SK-N-SH treated with all-trans-retinoic acid at 6 μM for 48 hours (cell line): Measurements from ENCODE around the gene PCDHGA7.

Source experiments
- ARNTL ChIP-seq: fragments of 450-650 bp; formaldehyde crosslinking; IDR thresholded peaks from 2 replicates; pipeline ENCODE4 v1.5.0; 2020; ENCODE audit warnings: low read depth, mild to moderate bottlenecking, moderate library complexity, borderline replicate concordance
- CREB5 ChIP-seq: fragments of 250-450 bp; sonication (Bioruptor Pico); IDR thresholded peaks from 2 replicates; pipeline ENCODE4 v1.5.1; 2020; ENCODE audit warnings: low read depth, mild to moderate bottlenecking, moderate library complexity
- CSRNP3 ChIP-seq: fragments of 250-450 bp; sonication (Bioruptor Pico); IDR thresholded peaks from 2 replicates; pipeline ENCODE4 v1.5.1; 2021; ENCODE audit warnings: mild to moderate bottlenecking, moderate library complexity
- ESRRG ChIP-seq: fragments of 250-450 bp; sonication (Bioruptor Pico); IDR thresholded peaks from 2 replicates; pipeline ENCODE4 v1.6.1; 2021; ENCODE audit warnings: mild to moderate bottlenecking
- PATZ1 ChIP-seq: fragments of 250-450 bp; sonication (Bioruptor Pico); IDR thresholded peaks from 2 replicates; pipeline ENCODE4 v1.8.0; 2020; ENCODE audit warnings: mild to moderate bottlenecking, moderate library complexity, borderline replicate concordance
- POU6F1 ChIP-seq: fragments of 250-450 bp; sonication (Bioruptor Pico); IDR thresholded peaks from 2 replicates; pipeline ENCODE4 v1.8.0; 2021; ENCODE audit warnings: low read depth, mild to moderate bottlenecking, moderate library complexity, borderline replicate concordance
- SNAI2 ChIP-seq: fragments of 250-450 bp; sonication (Bioruptor Pico); IDR thresholded peaks from 2 replicates; pipeline ENCODE4 v1.5.0; 2020; ENCODE audit warnings: mild to moderate bottlenecking, moderate library complexity
- TOX ChIP-seq: fragments of 250-450 bp; sonication (Bioruptor Pico); IDR thresholded peaks from 2 replicates; pipeline ENCODE4 v1.8.0; 2021; ENCODE audit warnings: mild to moderate bottlenecking, moderate library complexity, borderline replicate concordance
- TSHZ2 ChIP-seq: fragments of 250-450 bp; sonication (Bioruptor Pico); IDR thresholded peaks from 2 replicates; pipeline ENCODE4 v1.5.0; 2020; ENCODE audit warnings: mild to moderate bottlenecking, moderate library complexity
- ZFP3 ChIP-seq: fragments of 250-450 bp; sonication (Bioruptor Pico); IDR thresholded peaks from 2 replicates; pipeline ENCODE4 v1.5.0; 2020; ENCODE audit warnings: mild to moderate bottlenecking, moderate library complexity
- ZFP30 ChIP-seq: fragments of 450-650 bp; formaldehyde crosslinking; IDR thresholded peaks from 2 replicates; pipeline ENCODE4 v1.5.0; 2022; ENCODE audit warnings: mild to moderate bottlenecking, moderate library complexity
- ZNF8 ChIP-seq: fragments of 450-650 bp; formaldehyde crosslinking; IDR thresholded peaks from 2 replicates; pipeline ENCODE4 v1.5.0; 2020; ENCODE audit warnings: mild to moderate bottlenecking, moderate library complexity

GRCh38 chr5:141356950-141357349, 25.6 kb upstream of the PCDHGA7 start:
- TF ChIP-seq PATZ1 (CRISPR knock-in tag), result no peak
- TF ChIP-seq CREB5 (CRISPR knock-in tag), result no peak
- no peak for TF ChIP-seq TOX (CRISPR knock-in tag)
- no peak for TF ChIP-seq ESRRG
- TF ChIP-seq TSHZ2 (CRISPR knock-in tag), result no peak
- no peak for TF ChIP-seq CSRNP3 (CRISPR knock-in tag)
- no peak for TF ChIP-seq ZNF8 (CRISPR knock-in tag)
- TF ChIP-seq ZFP30 (CRISPR knock-in tag), result no peak
- TF ChIP-seq POU6F1 (CRISPR knock-in tag), result no peak
- TF ChIP-seq SNAI2 (CRISPR knock-in tag), result no peak
- TF ChIP-seq ZFP3 (CRISPR knock-in tag), result no peak
- no peak for TF ChIP-seq ARNTL (CRISPR knock-in tag)
